Neural cell (in vitro differentiated cells): ENCODE measurements around the gene PRSS2. TPM values are rescaled to one million over a fixed set of nuclear protein-coding genes. Genes with fewer than 3 reads are reported as not detected.
"Not testable (repeated sequence)": the region's sequence is repeated elsewhere in the genome, so short reads cannot be mapped to it uniquely, and the experiment has no call there.

Source experiments
- H2AFZ ChIP-seq: fragments of 200-600, 300-800 bp; sonication (generic), shearing (Covaris generic); 2 replicates; pipeline ENCODE4 v1.6.0; 2014; ENCODE audit warnings: low read depth, mild to moderate bottlenecking, antibody characterized with exemption, low read length, moderate library complexity
- H3F3A ChIP-seq: fragments of 200-600 bp; shearing (Covaris generic); 2 replicates; pipeline ENCODE4 v1.6.1; 2016; ENCODE audit warnings: mild to moderate bottlenecking, moderate library complexity, mixed read lengths, antibody characterized with exemption, low read length; ENCODE audit not compliant: insufficient read depth, poor library complexity, severe bottlenecking
- H3K27ac ChIP-seq: fragments of 200-600, 300-800 bp; sonication (generic), shearing (Covaris generic); 2 replicates; pipeline ENCODE4 v1.5.1; 2014; ENCODE audit warnings: mild to moderate bottlenecking, low read length, moderate library complexity
- H3K27me3 ChIP-seq: fragments of 300-800, 200-600 bp; sonication (generic), shearing (Covaris generic); 2 replicates; pipeline ENCODE4 v1.6.0; 2014; ENCODE audit warnings: mild to moderate bottlenecking, low read depth, low read length, moderate library complexity; ENCODE audit not compliant: insufficient read depth
- H3K36me3 ChIP-seq: fragments of 300-800, 200-600 bp; sonication (generic), shearing (Covaris generic); 2 replicates; pipeline ENCODE4 v1.5.1; 2014; ENCODE audit warnings: mild to moderate bottlenecking, antibody characterized with exemption, low read length, moderate library complexity; ENCODE audit not compliant: insufficient read depth
- H3K4me2 ChIP-seq: fragments of 300-800, 200-600 bp; sonication (generic), shearing (Covaris generic); 2 replicates; pipeline ENCODE4 v1.6.0; 2014; ENCODE audit warnings: mild to moderate bottlenecking, low read length
- H3K4me3 ChIP-seq: fragments of 300-800, 200-600 bp; sonication (generic), shearing (Covaris generic); 2 replicates; pipeline ENCODE4 v1.5.1; 2014; ENCODE audit warnings: mild to moderate bottlenecking, low read length, moderate library complexity
- H3K79me2 ChIP-seq: fragments of 200-600 bp; shearing (Covaris generic); replicated peaks from 2 replicates; pipeline ENCODE4 v1.6.0; 2014; ENCODE audit warnings: mild to moderate bottlenecking, low read length, moderate library complexity; ENCODE audit not compliant: insufficient read depth
- H3K9ac ChIP-seq: fragments of 300-800, 200-600 bp; sonication (generic), shearing (Covaris generic); 2 replicates; pipeline ENCODE4 v1.6.1; 2016; ENCODE audit warnings: mild to moderate bottlenecking, low read length, mixed read lengths
- H3K9me2 ChIP-seq: fragments of 200-600 bp; shearing (Covaris generic); 2 replicates; pipeline ENCODE4 v1.6.1; 2016; ENCODE audit warnings: mild to moderate bottlenecking, low read length, mixed read lengths; ENCODE audit not compliant: insufficient read depth
- H3K9me3 ChIP-seq: fragments of 200-600, 300-800 bp; sonication (generic), shearing (Covaris generic); 2 replicates; pipeline ENCODE4 v1.6.1; 2016; ENCODE audit warnings: mild to moderate bottlenecking, mixed run types, low read length, moderate library complexity, mixed read lengths
- H4K20me1 ChIP-seq: fragments of 200-600 bp; shearing (Covaris generic); 2 replicates; pipeline ENCODE4 v1.6.1; 2016; ENCODE audit warnings: mild to moderate bottlenecking, mixed run types; ENCODE audit not compliant: insufficient read depth
- CTCF ChIP-seq: fragments of 450-650 bp; IDR thresholded peaks from 2 replicates; pipeline ENCODE4 v1.5.1; 2014; ENCODE audit warnings: antibody characterized with exemption, mild to moderate bottlenecking, moderate library complexity; ENCODE audit not compliant: poor library complexity, severe bottlenecking
- EP300 ChIP-seq: fragments of 450-650 bp; conservative IDR thresholded peaks from 2 replicates; pipeline ENCODE4 v1.6.1; 2014; ENCODE audit warnings: antibody characterized with exemption, mild to moderate bottlenecking, moderate library complexity; ENCODE audit not compliant: poor library complexity, severe bottlenecking
- EZH2 ChIP-seq: fragments of 200-600, 300-800 bp; shearing (Covaris generic), sonication (generic); IDR thresholded peaks from 2 replicates; pipeline ENCODE4 v1.6.1; 2014; ENCODE audit warnings: antibody characterized with exemption, low read length, borderline replicate concordance, mild to moderate bottlenecking; ENCODE audit not compliant: insufficient read depth, poor library complexity, severe bottlenecking
- MXI1 ChIP-seq: fragments of 450-650 bp; conservative IDR thresholded peaks from 2 replicates; pipeline ENCODE4 v1.6.1; 2014; ENCODE audit warnings: antibody characterized with exemption, mild to moderate bottlenecking; ENCODE audit not compliant: poor library complexity, severe bottlenecking
- POLR2AphosphoS5 ChIP-seq: IDR thresholded peaks from 2 replicates; pipeline ENCODE4 v1.6.1; 2012
- RAD21 ChIP-seq: fragments of 450-650 bp; conservative IDR thresholded peaks from 2 replicates; pipeline ENCODE4 v1.6.1; 2014; ENCODE audit warnings: antibody characterized with exemption, mild to moderate bottlenecking, moderate library complexity
- REST ChIP-seq: IDR thresholded peaks from 2 replicates; pipeline ENCODE4 v1.6.1; 2012; ENCODE audit warnings: borderline replicate concordance
- SMC3 ChIP-seq: fragments of 450-650 bp; conservative IDR thresholded peaks from 2 replicates; pipeline ENCODE4 v1.6.1; 2014; ENCODE audit warnings: antibody characterized with exemption, mild to moderate bottlenecking, moderate library complexity; ENCODE audit not compliant: poor library complexity
- TAF1 ChIP-seq: IDR thresholded peaks from 2 replicates; pipeline ENCODE4 v1.6.1; 2012; ENCODE audit warnings: low read depth
- polyA plus RNA-seq: library from polyadenylated mRNA; depleted of rRNA; stranded (reverse); fragments of >200 nt; gene quantifications from 2 replicates; pipeline ENCODE4 v1.2.3, GENCODE V29; 2014

PRSS2 gene
- polyA plus RNA-seq, 1 donor from 2014 or later: not detected

GRCh38 chr7:142773937-142774744 is 3.4 kb downstream of the PRSS2 start:
- H3K27ac ChIP-seq: no peak overlapping the region
- H3K9me2 ChIP-seq: no peaks in the 10 kb centered on the region
- H3K36me3 ChIP-seq: no peaks in the 10 kb centered on the region
- TF ChIP-seq EZH2 (no peak), POLR2AphosphoS5 (no peak), EP300 (no peak)
- no peak overlapping the region for H2AFZ ChIP-seq
- no peaks in the 10 kb centered on the region for H3K79me2 ChIP-seq
- no peaks in the 10 kb centered on the region for H3K27me3 ChIP-seq
- H3K9me3 ChIP-seq: no peaks in the 10 kb centered on the region
- H3K4me2 ChIP-seq: no peak overlapping the region
- no peak overlapping the region for H3K4me3 ChIP-seq
- no peak overlapping the region for H3K9ac ChIP-seq
- no peaks in the 10 kb centered on the region for H4K20me1 ChIP-seq
- no peaks in the 10 kb centered on the region for H3F3A ChIP-seq

- H3K36me3 ChIP-seq: no peaks in the 10 kb centered on the region
- H3K4me2 ChIP-seq: no peak overlapping the region
- no peaks in the 10 kb centered on the region for H3K79me2 ChIP-seq
- no peaks in the 10 kb centered on the region for H3K9me2 ChIP-seq
- TF ChIP-seq EZH2 (no peak), REST (no peak), MXI1 (no peak), EP300 (no peak), CTCF (no peak), RAD21 (no peak), POLR2AphosphoS5 (no peak), SMC3 (no peak), TAF1 (no peak)
- no peaks in the 10 kb centered on the region for H3F3A ChIP-seq
- H2AFZ ChIP-seq: no peak overlapping the region
- H3K27ac ChIP-seq: no peak overlapping the region
- H4K20me1 ChIP-seq: no peaks in the 10 kb centered on the region
- H3K9me3 ChIP-seq: no peaks in the 10 kb centered on the region
- no peak overlapping the region for H3K9ac ChIP-seq
- H3K27me3 ChIP-seq: no peaks in the 10 kb centered on the region
- no peak overlapping the region for H3K4me3 ChIP-seq
Observed at GRCh38 chr7:142774826-142775225, 4.1 kb downstream of the PRSS2 start.

GRCh38 chr7:142775351-142776115 is 4.8 kb downstream of the PRSS2 start:
- H2AFZ ChIP-seq, H3K9me2 ChIP-seq, H3K27me3 ChIP-seq, H3K4me2 ChIP-seq, H3K27ac ChIP-seq, H3F3A ChIP-seq, H3K4me3 ChIP-seq, H3K9ac ChIP-seq, H3K36me3 ChIP-seq, H4K20me1 ChIP-seq, H3K9me3 ChIP-seq, H3K79me2 ChIP-seq: not testable (repeated sequence)
